Left ventricle myocardium inferior (tissue), 1 donor: ENCODE results near the gene GULP1. TPM values are rescaled to one million over a fixed set of nuclear protein-coding genes. Genes with fewer than 3 reads are reported as not detected.

Experiments used
- DNase-seq: peaks from one replicate; pipeline ENCODE4 v3.0.0-alpha.2; 2020
- H3K27ac ChIP-seq: fragments of 200-600 bp; replicated peaks from 2 replicates; pipeline ENCODE4 v1.8.0; 2021
- H3K27me3 ChIP-seq: fragments of 200-600 bp; 2 replicates; pipeline ENCODE4 v1.8.0; 2021; ENCODE audit warnings: low read depth
- H3K36me3 ChIP-seq: fragments of 200-600 bp; 2 replicates; pipeline ENCODE4 v1.8.0; 2021
- H3K4me1 ChIP-seq: fragments of 200-600 bp; 2 replicates; pipeline ENCODE4 v1.8.0; 2021
- H3K4me3 ChIP-seq: fragments of 200-600 bp; 2 replicates; pipeline ENCODE4 v1.8.0; 2021; ENCODE audit warnings: mild to moderate bottlenecking, moderate library complexity
- H3K9me3 ChIP-seq: fragments of 200-600 bp; replicated peaks from 2 replicates; pipeline ENCODE4 v1.8.0; 2021
- intact Hi-C: fragments of 100-400 bp; cut with micrococcal nuclease; formaldehyde crosslinking; loops from one replicate; pipeline ENCODE4 v1.11.0; 2022
- total RNA-seq: library from RNA; stranded (reverse); fragmentation: NEBNext Ultra II Directional; extraction: Animal tissue kit (Norgen Biotek cat#: 25700); gene quantifications from one replicate; pipeline ENCODE4 v1.2.1, GENCODE V29; 2021
- TF ChIP-seq, protein P1 (sequence below): fragments of 200-600 bp; IDR thresholded peaks from 2 replicates; pipeline ENCODE4 v1.8.0; 2021; ENCODE audit warnings: antibody characterized with exemption, mild to moderate bottlenecking, borderline replicate concordance
- donor health status: DM: no; HTN: yes; CAD: no; lungs with severe emphysema.

GULP1 gene
- total RNA-seq, 1 donor from 2014 or later: 5.7 TPM

DNA sequence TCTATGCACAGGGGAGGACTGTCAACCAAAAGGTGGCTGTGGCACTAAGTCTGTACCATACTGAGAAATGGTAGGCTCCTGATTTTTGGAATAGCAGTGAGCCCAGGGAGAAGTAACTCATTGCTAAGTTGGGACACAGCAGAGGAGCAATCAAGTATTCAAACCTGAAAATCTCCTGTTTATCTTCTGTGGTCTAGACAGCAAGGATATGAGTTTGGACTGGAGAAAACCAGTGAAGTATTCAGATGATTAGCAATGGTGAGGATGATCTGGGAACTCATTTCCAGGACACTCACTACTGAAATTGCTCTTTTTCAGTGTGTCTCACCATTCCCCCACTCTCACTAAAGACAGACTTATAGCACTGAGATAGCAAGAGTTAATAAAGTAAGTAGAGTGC is 112.0 kb downstream of the GULP1 start:
- DNase-seq: no peak
- no peaks in the 10 kb centered on the region for H3K36me3 ChIP-seq
- peaks cover 36% of the 10 kb centered on the region for H3K9me3 ChIP-seq
- TF ChIP-seq, protein P1, sequence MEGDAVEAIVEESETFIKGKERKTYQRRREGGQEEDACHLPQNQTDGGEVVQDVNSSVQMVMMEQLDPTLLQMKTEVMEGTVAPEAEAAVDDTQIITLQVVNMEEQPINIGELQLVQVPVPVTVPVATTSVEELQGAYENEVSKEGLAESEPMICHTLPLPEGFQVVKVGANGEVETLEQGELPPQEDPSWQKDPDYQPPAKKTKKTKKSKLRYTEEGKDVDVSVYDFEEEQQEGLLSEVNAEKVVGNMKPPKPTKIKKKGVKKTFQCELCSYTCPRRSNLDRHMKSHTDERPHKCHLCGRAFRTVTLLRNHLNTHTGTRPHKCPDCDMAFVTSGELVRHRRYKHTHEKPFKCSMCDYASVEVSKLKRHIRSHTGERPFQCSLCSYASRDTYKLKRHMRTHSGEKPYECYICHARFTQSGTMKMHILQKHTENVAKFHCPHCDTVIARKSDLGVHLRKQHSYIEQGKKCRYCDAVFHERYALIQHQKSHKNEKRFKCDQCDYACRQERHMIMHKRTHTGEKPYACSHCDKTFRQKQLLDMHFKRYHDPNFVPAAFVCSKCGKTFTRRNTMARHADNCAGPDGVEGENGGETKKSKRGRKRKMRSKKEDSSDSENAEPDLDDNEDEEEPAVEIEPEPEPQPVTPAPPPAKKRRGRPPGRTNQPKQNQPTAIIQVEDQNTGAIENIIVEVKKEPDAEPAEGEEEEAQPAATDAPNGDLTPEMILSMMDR: no peak
- intact Hi-C loops: no loop called here
- no peak overlapping the region for H3K27ac ChIP-seq
- no peak overlapping the region for H3K4me3 ChIP-seq
- no peaks in the 10 kb centered on the region for H3K27me3 ChIP-seq
- no peaks in the 10 kb centered on the region for H3K4me1 ChIP-seq

DNA sequence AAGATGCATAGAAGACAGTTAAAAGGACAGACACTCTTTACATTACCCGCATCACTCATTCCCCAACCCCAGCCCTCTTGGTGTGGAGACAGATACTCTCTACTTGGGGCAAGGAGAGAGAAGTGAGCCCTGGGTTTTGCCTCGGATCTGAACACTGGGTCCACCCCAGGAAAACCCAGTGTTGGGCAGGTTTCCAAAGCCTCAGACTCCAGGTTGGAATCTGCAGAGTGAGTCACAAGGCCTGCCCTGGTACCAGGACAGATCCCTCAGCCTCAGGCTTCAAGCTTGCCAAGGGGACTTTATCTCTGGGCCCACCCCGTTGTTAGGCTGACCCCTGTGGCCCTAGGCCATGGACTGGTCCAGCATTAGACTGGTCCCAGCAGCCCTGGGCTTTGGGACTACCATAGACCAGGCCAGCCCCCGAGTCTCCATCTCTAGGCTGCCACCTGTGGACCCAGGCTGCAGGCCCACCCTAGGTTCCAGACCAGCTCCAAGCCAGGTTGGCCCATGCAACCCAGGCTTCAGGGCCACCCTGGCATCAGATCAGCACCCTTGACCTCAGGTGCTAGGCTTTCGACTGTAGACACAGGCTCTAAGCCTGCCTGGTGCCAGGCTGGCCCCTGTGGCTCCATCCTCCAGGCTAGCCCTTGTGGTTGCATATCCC is 112.8 kb downstream of the GULP1 start:
- TF ChIP-seq, protein P1: no peak
- no peaks in the 10 kb centered on the region for H3K4me1 ChIP-seq
- H3K27ac ChIP-seq: no peak overlapping the region
- H3K4me3 ChIP-seq: no peak overlapping the region
- no peaks in the 10 kb centered on the region for H3K36me3 ChIP-seq
- peaks cover 42% of the 10 kb centered on the region for H3K9me3 ChIP-seq
- DNase-seq: no peak
- no peaks in the 10 kb centered on the region for H3K27me3 ChIP-seq
- intact Hi-C loops: no loop called here

DNA sequence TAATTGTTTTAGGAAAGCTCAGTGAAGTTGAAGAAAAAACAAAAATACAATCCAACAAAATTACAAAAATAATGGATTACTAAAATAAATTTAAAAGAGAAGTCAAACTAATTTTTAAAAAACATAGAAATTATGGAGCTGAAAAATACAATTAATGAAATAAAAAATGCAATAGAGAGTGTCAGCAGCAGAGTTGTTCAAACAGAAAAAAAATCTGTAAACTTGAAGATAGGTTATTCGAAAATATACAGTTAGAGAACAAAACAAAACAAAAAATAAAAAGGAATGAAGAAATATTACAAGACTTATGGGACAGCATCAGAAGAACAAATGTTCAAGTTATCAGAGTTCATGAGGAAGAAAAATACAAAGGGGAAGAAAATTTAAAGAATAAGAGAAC is 114.7 kb downstream of the GULP1 start:
- intact Hi-C loops: no loop called here
- TF ChIP-seq, protein P1: no peak
- Histone ChIP-seq H3K27me3 (no peaks in the 10 kb centered on the region), H3K4me3 (no peak overlapping the region), H3K27ac (no peak overlapping the region), H3K4me1 (no peaks in the 10 kb centered on the region), H3K9me3 (peaks cover 56% of the 10 kb centered on the region), H3K36me3 (no peaks in the 10 kb centered on the region)
- DNase-seq: no peak

DNA sequence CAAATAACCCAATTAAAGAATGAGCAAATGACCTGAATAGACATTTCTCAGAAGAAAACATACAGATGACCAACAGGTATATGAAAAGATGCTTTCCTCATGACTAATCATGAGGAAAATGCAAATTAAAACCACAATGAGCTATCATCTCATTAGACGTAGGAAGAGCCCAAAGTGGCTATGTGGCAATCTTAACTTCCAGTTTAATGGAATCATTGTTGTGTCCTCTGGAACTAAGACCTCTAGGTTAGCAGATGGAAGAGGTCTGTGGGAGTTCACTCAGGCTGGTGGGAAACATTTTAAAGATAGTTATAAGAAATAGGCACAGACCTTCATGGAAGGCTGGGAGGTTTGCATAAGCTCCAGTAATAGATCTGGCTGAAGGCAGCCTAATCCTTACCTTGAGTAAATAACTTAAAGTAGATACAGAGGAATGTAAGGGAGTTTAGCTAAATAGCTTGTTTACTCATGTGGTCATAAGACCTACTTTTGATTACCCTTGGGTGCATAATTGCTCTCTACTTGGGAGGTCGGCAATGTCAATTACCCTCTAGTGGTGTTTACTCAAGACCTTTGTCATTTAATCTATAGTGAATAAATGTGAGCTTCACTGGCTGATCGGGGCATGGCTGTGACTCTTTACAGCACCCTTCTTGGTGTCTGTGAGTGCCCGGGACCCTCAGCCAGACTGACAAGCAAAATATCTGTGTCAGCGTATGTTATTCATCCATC is 119.0 kb downstream of the GULP1 start:
- Histone ChIP-seq H3K27ac (no peak overlapping the region), H3K36me3 (no peaks in the 10 kb centered on the region), H3K27me3 (no peaks in the 10 kb centered on the region), H3K4me3 (no peak overlapping the region), H3K4me1 (no peaks in the 10 kb centered on the region), H3K9me3 (peaks cover 66% of the 10 kb centered on the region)
- TF ChIP-seq, protein P1: no peak
- DNase-seq: no peak
- intact Hi-C loops: no loop called here

DNA sequence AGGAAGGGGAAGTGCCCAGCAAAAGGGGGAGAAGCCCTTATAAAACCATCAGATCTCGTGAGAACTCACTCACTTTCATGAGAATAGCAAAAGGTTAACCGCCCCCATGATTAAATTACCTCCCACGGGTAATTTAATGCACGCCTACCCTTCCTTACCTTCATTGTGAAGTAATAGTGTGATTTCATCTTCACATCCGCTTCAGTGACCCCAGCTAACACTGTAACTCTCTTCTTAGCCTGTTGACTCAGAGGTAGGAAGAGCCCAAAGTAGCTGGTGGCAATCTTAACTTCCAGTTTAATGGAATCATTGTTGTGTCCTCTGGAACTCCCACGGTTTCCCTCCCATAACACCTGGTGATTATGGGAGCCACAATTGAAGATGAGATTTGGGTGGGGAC is 120.5 kb downstream of the GULP1 start:
- intact Hi-C loops: no loop called here
- Histone ChIP-seq H3K27me3 (no peaks in the 10 kb centered on the region), H3K27ac (no peak overlapping the region), H3K36me3 (no peaks in the 10 kb centered on the region), H3K9me3 (peaks cover 51% of the 10 kb centered on the region), H3K4me1 (no peaks in the 10 kb centered on the region), H3K4me3 (no peak overlapping the region)
- DNase-seq: no peak
- TF ChIP-seq, protein P1: no peak
